ENCODE measurements around the gene ZKSCAN5. TPM values are rescaled to one million over a fixed set of nuclear protein-coding genes. Genes with fewer than 3 reads are reported as not detected.

The ZKSCAN5 gene
- total RNA-seq, 1 donor from 2014 or later = 6.2 TPM

DNA sequence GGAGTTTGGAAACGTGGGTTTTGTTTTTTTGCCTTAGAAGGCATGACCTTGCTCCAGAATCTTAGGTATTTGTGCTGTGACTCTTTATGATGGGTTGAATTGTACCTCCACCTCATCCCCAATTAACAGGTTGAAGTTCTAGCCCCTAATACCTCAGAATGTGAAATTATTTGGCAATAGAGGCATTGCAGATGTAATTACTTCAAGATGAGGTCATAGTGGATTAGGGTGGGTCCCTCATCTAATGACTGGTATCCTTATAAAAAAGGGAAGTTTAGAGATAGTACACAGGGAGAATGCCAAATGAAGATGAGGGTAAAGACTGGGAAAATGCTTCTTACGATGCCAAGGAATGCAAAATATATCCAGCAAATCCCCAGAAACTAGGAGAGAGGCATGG lies 50.5 kb downstream of the ZKSCAN5 start:
- TF ChIP-seq, protein P1, sequence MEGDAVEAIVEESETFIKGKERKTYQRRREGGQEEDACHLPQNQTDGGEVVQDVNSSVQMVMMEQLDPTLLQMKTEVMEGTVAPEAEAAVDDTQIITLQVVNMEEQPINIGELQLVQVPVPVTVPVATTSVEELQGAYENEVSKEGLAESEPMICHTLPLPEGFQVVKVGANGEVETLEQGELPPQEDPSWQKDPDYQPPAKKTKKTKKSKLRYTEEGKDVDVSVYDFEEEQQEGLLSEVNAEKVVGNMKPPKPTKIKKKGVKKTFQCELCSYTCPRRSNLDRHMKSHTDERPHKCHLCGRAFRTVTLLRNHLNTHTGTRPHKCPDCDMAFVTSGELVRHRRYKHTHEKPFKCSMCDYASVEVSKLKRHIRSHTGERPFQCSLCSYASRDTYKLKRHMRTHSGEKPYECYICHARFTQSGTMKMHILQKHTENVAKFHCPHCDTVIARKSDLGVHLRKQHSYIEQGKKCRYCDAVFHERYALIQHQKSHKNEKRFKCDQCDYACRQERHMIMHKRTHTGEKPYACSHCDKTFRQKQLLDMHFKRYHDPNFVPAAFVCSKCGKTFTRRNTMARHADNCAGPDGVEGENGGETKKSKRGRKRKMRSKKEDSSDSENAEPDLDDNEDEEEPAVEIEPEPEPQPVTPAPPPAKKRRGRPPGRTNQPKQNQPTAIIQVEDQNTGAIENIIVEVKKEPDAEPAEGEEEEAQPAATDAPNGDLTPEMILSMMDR (IDR thresholded peaks at IDR 0.05) = no peak
- no peak overlapping the region for H3K27ac ChIP-seq
- intact Hi-C loops (cut with DNase I) = no loop called here
- no peaks in the 10 kb centered on the region for H3K9me3 ChIP-seq
- H3K4me1 ChIP-seq = peaks cover 41% of the 10 kb centered on the region
- H3K4me3 ChIP-seq = no peak overlapping the region
- DNase-seq (no peak), ATAC-seq (no peak)
- no peaks in the 10 kb centered on the region for H3K27me3 ChIP-seq (ENCODE audit: low read depth)
- H3K36me3 ChIP-seq = peaks cover 24% of the 10 kb centered on the region

DNA sequence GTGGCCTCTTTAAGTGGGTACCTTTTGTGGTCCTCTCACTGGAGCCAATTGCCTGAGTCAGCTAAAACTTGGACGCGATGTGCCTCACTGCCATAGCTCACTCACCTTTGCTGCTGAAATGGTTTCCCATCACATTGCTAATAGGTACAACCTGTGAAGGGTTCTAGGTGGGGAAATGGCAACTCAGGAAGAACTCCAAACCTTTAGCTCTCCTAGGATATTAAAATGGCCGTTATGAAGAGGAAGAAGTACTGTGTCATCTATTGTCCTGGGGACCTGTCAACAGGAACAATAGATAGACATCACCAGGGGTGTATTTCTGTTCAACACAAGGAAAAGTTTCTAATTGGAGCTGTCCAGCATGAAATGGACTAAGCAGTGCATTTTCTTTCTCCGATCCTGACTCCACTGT lies 52.7 kb downstream of the ZKSCAN5 start:
- DNase-seq = no peak
- H3K27ac ChIP-seq = peak overlapping the region; percentile 99
- H3K36me3 ChIP-seq = peaks cover 42% of the 10 kb centered on the region
- H3K4me1 ChIP-seq = peaks cover 41% of the 10 kb centered on the region
- peak overlapping the region; percentile 92 for H3K4me3 ChIP-seq
- intact Hi-C loops (cut with DNase I) = no loop called here
- TF ChIP-seq, protein P1 (IDR thresholded peaks at IDR 0.05) = no peak
- no peaks in the 10 kb centered on the region for H3K9me3 ChIP-seq
- ATAC-seq = no peak
- H3K27me3 ChIP-seq (ENCODE audit: low read depth) = no peaks in the 10 kb centered on the region

DNA sequence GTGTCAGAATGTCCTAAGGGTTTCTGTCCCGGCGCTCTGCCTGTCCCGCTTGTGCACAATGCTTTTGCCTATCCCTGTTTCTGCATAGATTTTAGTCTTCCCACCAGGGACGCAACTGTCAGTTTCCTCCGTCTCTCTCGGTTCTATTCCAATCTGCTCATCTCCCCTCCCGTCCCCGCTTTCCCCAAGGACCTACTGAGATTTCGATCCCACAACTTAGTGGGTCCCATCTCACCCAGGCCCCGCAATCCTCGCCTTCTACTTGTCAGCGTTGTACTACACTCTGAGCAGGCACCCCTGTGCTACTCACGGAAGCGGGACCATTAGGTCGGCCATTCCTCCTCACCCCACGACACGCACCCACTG lies 53.5 kb downstream of the ZKSCAN5 start:
- Histone ChIP-seq H3K27me3 (ENCODE audit: low read depth) (no peaks in the 10 kb centered on the region), H3K27ac (peak overlapping the region; percentile 99), H3K9me3 (no peaks in the 10 kb centered on the region), H3K4me1 (peaks cover 40% of the 10 kb centered on the region), H3K36me3 (peaks cover 50% of the 10 kb centered on the region), H3K4me3 (peak overlapping the region; percentile 92)
- ATAC-seq (peak; percentile 76 to 81), DNase-seq (no peak)
- intact Hi-C loops (cut with DNase I) = no loop called here
- TF ChIP-seq, protein P1 (IDR thresholded peaks at IDR 0.05) = no peak

DNA sequence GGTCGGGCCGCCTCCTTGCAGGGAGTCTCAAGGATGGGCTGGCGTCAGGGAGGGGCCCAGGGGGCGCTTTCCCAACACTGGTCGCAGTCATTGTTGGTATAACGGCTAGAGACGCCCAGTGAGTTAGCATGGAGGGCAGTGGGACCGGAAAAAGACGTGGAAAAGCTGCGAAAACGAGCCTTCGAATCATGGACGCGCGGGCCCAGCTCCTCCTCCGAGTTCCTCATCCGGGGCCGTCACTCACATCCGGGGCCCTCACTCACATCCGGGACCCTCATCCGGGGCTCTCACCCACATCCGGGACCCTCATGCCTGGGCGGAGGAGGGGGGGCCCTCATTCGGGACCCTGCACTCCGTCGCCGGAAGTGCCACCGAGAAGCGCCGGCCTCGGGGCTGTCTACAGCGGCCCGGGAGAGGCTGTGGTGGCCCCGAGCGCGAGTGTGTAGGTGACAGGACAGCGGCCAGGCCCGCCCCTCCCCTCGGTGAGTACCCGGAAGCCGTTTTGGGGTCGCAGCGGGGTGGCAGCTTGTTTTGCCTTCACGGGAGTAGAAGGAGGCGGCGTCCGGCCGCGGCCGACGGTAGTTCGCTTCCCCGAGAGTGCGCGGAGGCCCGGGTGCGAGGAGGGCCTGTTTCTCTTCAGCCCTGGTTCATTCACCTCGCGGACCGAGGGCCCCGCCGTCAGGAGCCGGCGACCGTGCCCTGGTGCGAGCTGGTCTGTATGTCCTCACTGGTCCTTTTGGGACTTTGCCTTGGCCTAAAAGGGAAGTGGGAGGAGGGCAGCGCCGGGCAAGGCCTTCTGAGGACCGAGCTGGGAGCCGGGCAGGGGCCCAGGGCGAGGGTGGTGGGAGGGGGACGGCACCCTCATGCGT lies 54.1 kb downstream of the ZKSCAN5 start, which contains the start of gene ZNF655:
Gene ZNF655, plus strand, starts transcription at position 337 of the 869 bp plus-strand sequence. CDS start 1,918 bp downstream, outside the sequence.
- intact Hi-C loops (cut with DNase I) = no loop called here
- TF ChIP-seq, protein P1 (IDR thresholded peaks at IDR 0.05) = no peak
- peaks cover 56% of the 10 kb centered on the region for H3K36me3 ChIP-seq
- H3K4me3 ChIP-seq = peak within 1 kb of the TSS; percentile 92
- H3K4me1 ChIP-seq = peaks cover 44% of the 10 kb centered on the region
- peak; percentile 94 for DNase-seq
- no peaks in the 10 kb centered on the region for H3K9me3 ChIP-seq
- ATAC-seq = peak; percentile 97 to 98
- peak within 1 kb of the TSS; percentile 99 for H3K27ac ChIP-seq
- no peaks in the 10 kb centered on the region for H3K27me3 ChIP-seq (ENCODE audit: low read depth)

DNA sequence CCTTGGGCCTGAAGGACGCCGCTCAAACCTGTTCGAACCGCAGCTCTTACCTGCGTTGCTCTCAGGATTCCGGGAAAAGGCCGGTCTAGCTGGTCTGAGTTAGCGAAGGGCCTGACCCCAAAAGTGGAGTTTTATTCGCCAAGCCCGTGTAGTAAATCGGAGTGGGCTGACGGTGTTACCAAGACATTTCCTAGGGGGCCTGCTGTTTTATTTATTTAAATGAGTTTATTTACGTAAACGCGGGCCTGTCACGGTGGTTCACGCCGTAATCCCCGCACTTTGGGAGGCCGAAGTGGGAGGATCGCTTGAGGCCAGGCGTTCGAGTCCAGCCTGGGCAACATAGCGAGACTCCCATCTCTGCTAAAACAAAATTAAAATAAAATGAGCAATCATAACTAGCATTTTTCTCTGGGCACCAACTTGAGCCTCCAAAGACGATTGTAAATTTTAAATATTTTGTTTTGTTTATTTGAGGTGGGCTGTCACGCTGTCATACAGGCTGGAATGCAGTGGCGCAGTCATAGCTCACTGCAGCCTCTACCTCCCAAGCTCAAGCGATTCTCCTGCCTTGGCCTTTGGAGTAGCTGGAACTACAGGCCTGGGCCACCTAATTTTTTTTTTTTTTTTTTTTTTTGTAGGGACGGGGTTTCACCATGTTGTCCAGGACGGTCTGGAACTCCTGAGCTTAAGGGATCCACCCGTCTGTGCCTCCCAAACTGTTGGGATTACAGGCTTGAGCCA lies 54.9 kb downstream of the ZKSCAN5 start:
- H3K36me3 ChIP-seq = peaks cover 59% of the 10 kb centered on the region
- H3K4me3 ChIP-seq = peak overlapping the region; percentile 92
- TF ChIP-seq, protein P1 (IDR thresholded peaks at IDR 0.05) = no peak
- DNase-seq (no peak), ATAC-seq (no peak)
- H3K9me3 ChIP-seq = no peaks in the 10 kb centered on the region
- peaks cover 44% of the 10 kb centered on the region for H3K4me1 ChIP-seq
- intact Hi-C loops (cut with DNase I) = no loop called here
- H3K27me3 ChIP-seq (ENCODE audit: low read depth) = no peaks in the 10 kb centered on the region
- peak overlapping the region; percentile 99 for H3K27ac ChIP-seq

All from lower lobe of right lung (tissue), 2 donors.